IPS DF 19.7 (cell line): ENCODE measurements around the gene MYBPC3.

Experiments used
- DNase-seq: peaks from one replicate; pipeline ENCODE4 v3.0.0-alpha.2; 2013; ENCODE audit warnings: low read depth, low spot score

Gene MYBPC3

DNA sequence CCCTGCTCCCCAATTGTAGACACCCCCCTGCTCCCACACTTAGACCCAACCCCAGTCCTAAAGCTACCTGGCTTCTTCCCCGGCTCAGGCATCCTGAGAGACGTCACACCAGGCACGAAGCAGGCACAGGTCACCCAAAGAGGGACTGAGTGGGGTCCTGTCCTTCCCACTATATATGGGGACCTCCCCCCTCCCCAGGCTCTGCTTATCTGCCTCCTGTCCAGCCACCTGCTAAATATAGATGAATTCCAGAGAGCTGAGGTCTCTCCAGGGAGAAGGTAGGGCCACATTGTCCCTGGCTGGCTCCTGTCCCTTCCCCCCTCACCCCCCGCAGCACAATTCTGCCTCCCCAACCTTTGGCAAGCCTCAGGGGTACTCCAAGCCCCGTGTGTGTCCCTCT is at the start of gene MYBPC3:
Gene MYBPC3, minus strand, starts transcription at position 147 of the 400 bp plus-strand sequence. Its CDS starts 55 bp downstream, at position 92.
- DNase-seq = no peak

DNA sequence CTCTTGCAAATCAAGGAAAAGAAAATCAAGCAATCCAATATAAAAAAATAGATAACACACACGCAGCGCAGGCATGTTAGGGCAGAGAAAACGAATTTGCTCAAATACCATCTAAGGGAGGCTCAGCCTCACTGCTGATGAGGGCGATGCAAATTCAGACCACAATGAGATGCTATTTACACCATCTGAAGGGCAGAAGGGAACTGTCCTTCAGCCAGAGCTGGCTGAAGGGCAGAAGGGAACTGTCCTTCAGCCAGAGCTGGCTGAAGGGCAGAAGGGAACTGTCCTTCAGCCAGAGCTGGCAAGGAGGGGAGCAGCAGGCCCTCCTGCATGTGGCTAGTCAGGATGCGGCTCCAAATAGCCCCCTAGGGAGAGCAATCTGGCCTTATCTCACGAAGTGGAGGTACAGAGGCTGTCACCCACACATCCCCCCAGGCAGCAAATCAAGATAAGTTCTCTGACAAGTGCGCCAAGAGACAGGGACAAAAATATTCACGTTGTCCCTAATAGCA is 48.3 kb upstream of the MYBPC3 start:
- DNase-seq = no peak

DNA sequence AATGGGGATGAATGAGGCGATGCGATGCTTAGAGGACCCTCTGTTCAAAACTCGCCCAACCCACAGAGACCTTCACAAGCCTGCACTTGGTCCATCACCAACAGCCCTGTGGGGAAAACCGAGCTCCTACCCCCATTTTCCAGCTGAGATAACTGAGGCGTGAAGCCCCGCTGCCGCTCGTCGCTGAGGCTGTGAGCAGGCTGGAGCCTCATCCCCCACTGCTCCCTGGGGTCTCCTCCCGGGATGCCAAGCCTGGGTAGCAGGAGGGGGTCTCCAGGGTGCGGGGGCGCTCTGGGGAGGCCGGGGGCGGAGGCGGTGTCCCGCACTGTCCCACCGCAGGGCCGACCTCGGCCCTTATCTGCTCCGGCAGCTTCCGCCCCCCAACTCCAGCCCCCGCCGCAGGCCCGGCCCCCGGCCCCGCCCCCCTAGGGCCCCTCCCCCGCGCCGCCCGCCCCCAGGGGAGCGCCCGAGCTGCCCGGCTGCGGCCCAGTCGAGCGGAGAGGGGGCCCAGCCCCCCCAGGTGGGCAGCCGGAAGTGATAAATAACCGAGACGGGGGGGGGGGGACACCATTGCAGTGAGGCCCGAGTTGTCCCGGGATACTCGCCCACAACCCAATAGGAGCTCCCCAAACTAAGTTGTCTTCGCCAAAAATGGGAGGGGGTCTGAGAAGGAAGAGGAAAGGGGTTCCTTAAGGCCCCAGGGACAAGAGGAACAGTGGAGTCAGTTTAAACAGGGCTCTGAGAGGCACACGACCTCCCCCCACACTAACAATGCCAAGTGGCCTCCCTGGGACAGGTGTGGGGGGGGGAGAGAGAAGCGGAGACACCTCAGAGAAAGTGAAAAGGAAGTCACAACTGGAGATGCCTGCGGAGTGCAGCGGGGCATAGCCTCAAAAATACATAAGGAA is 47.6 kb upstream of the MYBPC3 start:
- no peak for DNase-seq

GRCh38 chr11:47398551-47398950 is 46.0 kb upstream of the MYBPC3 start:
- no peak for DNase-seq

- DNase-seq = no peak
Measured at GRCh38 chr11:47398011-47398410, 45.5 kb upstream of the MYBPC3 start.

DNA sequence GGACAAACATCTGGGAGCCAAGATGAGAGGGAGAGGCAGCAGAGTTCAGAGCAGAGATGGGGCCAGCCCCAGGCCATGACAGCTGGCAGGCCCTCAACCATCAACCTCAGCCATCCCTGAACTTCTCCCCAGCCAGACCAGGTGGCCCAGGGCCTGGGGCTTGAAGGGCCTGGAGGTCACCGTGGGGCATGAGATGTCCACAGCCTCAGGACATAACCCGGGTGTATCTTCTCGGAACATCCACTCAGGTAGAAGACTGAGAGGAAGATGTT is 43.5 kb upstream of the MYBPC3 start:
- DNase-seq = no peak

DNA sequence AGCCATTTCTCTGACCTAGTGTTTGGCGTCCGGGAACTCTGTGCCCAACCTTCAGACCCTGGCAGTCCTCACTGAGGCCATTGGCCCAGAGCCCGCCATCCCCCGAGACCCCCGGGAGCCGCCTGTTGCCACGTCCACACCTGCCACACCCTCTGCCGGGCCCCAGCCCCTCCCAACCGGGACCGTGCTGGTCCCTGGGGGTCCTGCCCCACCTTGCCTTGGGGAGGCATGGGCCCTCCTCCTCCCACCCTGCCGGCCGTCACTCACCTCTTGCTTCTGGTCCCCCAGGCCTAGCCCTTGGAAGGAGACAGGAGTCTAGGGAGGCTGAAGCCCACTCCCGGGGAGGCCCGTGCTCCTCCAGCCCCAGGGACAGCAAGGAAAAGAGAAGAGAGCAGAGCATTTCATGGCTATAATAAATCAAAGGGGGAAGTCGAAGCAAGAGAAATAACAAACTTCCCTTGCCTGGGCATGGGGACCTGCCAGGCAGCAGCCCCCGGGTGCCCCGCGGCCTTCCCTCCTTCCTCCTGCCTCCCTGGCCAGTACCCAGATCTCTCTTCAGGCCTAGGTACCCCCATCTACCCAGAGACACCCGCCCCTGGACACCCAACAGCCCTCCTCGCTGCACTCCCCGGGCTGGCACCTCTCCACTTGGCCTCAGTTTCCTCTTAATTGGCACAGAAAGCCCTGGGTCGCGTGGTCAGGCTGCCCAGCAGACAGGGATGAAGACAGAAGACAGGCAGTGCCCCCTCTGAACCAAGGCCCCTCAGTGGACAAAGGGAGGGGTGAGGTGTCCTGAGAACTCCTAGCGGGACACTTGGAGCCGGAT is 42.9 kb upstream of the MYBPC3 start:
- DNase-seq = no peak

- no peak for DNase-seq
Measured at GRCh38 chr11:47394322-47395222, 42.1 kb upstream of the MYBPC3 start.

GRCh38 chr11:47394050-47394321 is 41.5 kb upstream of the MYBPC3 start:
- DNase-seq = no peak

GRCh38 chr11:47393163-47394049 is 40.9 kb upstream of the MYBPC3 start:
- DNase-seq = no peak

DNA sequence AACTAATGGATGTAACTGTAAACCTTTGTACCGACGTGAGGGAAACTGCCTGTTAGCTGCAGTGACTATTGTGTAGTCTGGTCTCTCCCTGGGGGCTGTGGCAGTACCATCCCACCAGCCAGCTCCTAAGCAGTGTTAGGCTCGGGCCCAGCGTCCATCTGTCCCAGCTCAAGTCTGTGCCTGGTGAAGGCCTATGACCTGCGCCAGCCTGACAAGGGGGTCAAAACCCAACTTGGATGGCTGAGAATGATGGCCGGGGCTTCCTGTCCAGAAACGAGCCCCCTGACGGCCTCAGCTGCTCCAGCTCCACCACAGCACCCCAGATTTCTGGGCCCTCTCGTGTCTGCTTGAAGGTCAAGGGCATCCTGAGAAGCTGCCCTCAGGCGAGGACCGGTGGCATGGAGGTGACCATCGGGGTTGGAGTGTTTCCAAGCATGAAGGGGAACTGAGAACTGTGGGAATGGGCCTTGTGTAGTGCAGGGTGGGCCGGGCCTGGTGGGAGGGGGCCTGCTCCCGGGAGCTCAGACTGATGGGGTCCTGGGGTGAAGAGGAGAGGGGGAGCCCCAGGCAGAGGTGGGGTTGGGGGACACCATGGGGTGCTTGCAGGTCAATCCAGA is 40.2 kb upstream of the MYBPC3 start:
- DNase-seq = no peak

DNA sequence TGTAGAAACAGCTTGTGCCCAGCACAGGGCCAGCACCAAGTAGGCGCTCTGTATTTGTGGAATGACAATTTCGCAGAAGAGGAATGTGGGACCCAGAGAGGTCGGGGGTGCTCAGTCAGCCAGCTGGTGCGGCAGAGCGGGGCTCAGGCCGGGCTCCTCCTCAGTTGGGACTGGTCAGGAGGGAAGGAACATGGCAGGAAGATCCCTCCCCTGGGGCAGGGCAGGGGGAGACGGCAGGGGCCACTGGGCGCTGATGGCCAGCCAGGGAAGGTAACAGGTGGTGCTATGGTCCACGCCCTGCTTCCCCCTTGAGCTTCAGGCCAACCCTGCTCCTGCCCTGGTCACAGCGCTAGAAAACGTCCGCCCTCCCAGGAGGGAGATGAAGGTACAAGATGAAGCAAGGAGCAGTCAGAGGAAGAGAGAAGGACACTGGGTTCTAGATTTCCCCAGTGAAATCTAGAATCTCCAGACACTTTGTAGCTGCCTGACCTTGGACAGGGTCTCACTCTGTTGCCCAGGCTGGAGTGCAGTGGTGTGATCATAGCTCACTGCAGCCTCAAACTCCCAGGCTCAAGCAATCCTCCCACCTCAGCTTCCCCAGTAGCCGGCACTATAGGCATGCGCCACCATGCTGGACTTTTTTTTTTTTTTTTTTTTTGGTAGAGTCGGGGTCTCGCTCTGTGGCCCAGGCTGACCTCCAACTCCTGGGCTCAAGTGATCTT is 39.4 kb upstream of the MYBPC3 start:
- no peak for DNase-seq

DNA sequence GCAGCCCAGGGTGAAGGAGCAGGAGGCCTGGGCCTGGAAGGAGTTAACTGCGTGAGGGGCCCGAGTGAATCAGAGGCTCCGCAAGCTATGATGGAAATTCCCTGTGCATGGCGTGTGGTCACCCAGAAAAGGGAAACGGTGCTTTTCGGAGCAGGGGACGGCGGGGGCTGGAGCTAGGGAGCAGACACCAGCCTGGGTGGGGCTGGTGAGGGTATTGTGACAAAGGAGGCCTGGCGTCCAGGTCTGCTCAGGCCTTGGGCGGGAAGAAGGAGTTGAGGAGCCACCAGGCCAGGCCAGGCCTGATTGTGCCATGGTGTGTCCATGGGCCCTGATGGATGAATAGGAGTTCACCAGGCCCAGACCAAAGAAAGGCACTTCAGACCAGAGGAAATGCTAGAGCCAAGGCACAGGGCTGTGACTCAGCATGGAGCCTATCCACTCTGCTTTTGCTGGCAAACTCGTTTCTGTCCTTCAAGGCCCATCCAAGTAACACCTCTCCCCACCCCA is 38.6 kb upstream of the MYBPC3 start:
- DNase-seq = no peak

DNA sequence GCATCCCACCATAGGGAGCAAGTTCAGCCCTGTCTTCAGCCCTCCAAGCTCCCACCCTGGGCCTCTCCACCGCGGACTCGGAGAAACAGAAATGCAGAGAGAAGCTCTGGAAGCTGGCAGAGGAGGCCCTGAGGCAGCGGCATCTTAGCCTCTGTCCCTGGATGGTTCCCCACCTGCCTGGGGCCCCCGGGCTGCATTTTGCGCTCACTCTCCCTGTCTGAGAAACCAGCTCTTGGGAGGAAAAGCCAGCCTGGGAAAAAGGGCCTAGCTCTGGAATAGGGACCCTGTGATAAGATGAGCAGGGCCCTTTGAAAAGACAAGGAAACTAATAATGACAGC is 37.9 kb upstream of the MYBPC3 start:
- no peak for DNase-seq

DNA sequence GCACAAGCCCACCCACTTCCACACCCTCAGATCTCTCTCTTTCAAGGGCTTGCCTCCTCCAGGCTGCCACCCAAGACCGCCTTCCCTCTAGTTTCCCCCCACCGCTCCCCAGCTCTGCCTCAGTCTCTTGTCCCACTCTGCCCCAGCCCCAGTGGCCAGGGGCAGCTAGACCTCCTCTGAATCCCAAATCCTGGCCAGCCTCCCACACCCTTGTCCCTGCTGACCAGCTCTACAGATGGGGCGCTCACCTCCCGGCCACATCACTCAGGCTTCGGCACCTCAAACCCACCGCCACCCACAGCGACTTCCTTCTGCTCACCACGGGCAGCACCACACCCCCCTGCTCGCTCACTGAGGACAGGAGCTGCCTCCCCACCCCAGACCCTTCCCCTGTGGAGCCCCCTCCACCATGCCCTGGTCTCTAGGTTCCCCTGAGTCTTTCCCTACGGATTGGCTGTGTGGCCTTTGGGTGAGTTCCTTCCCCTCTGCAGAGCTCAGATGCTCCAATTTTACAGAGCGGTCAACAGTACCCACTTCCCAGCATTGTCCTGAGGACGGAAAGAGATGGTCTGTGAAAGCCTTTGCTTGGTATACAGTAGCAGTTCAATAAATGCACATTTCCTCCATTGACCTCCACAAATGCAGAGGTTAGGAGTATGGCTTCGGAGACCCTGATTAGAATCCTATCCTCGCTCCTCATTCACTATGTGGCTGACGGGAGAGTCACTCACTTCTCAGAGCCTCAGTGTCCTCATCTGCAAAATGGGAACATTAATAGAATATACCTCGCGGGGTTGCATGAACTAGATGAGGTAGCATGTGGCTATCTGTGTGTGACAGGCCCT is 37.3 kb upstream of the MYBPC3 start:
- DNase-seq = no peak

GRCh38 chr11:47388697-47389576 is 36.4 kb upstream of the MYBPC3 start:
- DNase-seq = no peak

GRCh38 chr11:47387944-47388696 is 35.6 kb upstream of the MYBPC3 start:
- DNase-seq = no peak
